Body of pancreas (tissue), 4 donors: ENCODE data around the gene CSF1R.

Source experiments
- CTCF ChIP-seq, 7 experiments: fragments of 450-650 bp in 4 of 7; fragments of 200-600 bp in 3 of 7; sonication (generic) in 3 of 7; IDR thresholded peaks; one replicate each; pipeline ENCODE4 v1.5.1; 2016 to 2019; ENCODE audit warnings: antibody characterized with exemption in 7 of 7
- POLR2A ChIP-seq, 3 donors: fragments of 450-650 bp; IDR thresholded peaks; one replicate each; pipeline ENCODE4 v1.6.1; 2016; ENCODE audit warnings: antibody characterized with exemption in 3 of 3, mild to moderate bottlenecking in 2 of 3

GRCh38 chr5:150120062-150120441 is 33.7 kb upstream of the CSF1R start:
- TF ChIP-seq CTCF (IDR thresholded peaks at IDR 0.05) (no peak), POLR2A (IDR thresholded peaks at IDR 0.05) (no peak)
